Measurements from ENCODE around the gene ASAP3. TPM values are rescaled to one million over a fixed set of nuclear protein-coding genes. Genes with fewer than 3 reads are reported as not detected.

ASAP3 gene
- total and polyA plus RNA-seq, 12 donors = 15.5 to 58.4 (median 30.4) TPM

GRCh38 chr1:23433122-23433521 is 50.9 kb downstream of the ASAP3 start:
- no peak overlapping the region for H3K27ac ChIP-seq
- no peaks in the 10 kb centered on the region for H3K4me1 ChIP-seq
- DNase-seq = no peak
- no peaks in the 10 kb centered on the region for H3K9me3 ChIP-seq
- peaks cover 0 to 100% (median 55%) of the 10 kb centered on the region in 9 donors for H3K36me3 ChIP-seq
- no peak for TF ChIP-seq CTCF (IDR thresholded peaks at IDR 0.05)
- H3K27me3 ChIP-seq = peaks cover 0 to 4% (median 0%) of the 10 kb centered on the region in 7 donors
- H3K4me3 ChIP-seq = no peak overlapping the region
- 96 to 97% methylated on average over 10 of the region's 10 CpGs for WGBS, 2 donors
- intact Hi-C loops (cut with DNase I) = no loop called here
- no peak for ATAC-seq

- no peaks in the 10 kb centered on the region for H3K9me3 ChIP-seq
- peaks cover 0 to 84% (median 55%) of the 10 kb centered on the region in 9 donors for H3K36me3 ChIP-seq
- no peaks in the 10 kb centered on the region for H3K4me1 ChIP-seq
- no peak overlapping the region for H3K27ac ChIP-seq
- intact Hi-C loops (cut with DNase I) = no loop called here
- 91 to 95% methylated on average over 5 of the region's 5 CpGs for WGBS, 2 donors
- peaks cover 0 to 8% (median 0%) of the 10 kb centered on the region in 7 donors for H3K27me3 ChIP-seq
- ATAC-seq (no peak), DNase-seq (no peak)
- H3K4me3 ChIP-seq = no peak overlapping the region
- no peak for TF ChIP-seq CTCF (IDR thresholded peaks at IDR 0.05)
Observed at GRCh38 chr1:23431431-23431830, 52.5 kb downstream of the ASAP3 start.

- no peak overlapping the region for H3K27ac ChIP-seq
- peaks cover 0 to 79% (median 54%) of the 10 kb centered on the region in 9 donors for H3K36me3 ChIP-seq
Observed at GRCh38 chr1:23430803-23431202, 53.2 kb downstream of the ASAP3 start.

GRCh38 chr1:23428136-23428905 is 55.7 kb downstream of the ASAP3 start:
- Histone ChIP-seq H3K9me3 (no peaks in the 10 kb centered on the region), H3K4me3 (no peak overlapping the region), H3K4me1 (peaks cover 2 to 23% (median 18%) of the 10 kb centered on the region in 9 donors), H3K27ac (no peak overlapping the region), H3K27me3 (peaks cover 0 to 37% (median 0%) of the 10 kb centered on the region in 7 donors), H3K36me3 (peaks cover 0 to 55% (median 37%) of the 10 kb centered on the region in 9 donors)
- no peak for TF ChIP-seq CTCF (IDR thresholded peaks at IDR 0.05)
- ATAC-seq (no peak), DNase-seq (no peak)
- WGBS, 2 donors = 87 to 89% methylated on average over 2 of the region's 2 CpGs
- intact Hi-C loops (cut with DNase I) = no loop called here

More at GRCh38 chr1:23430803-23431202, 53.2 kb downstream of the ASAP3 start:
- intact Hi-C loops (cut with DNase I) = no loop called here
- ATAC-seq (no peak), DNase-seq (no peak)
- no peak for TF ChIP-seq CTCF (IDR thresholded peaks at IDR 0.05)
- Histone ChIP-seq H3K4me3 (no peak overlapping the region), H3K4me1 (no peaks in the 10 kb centered on the region), H3K9me3 (no peaks in the 10 kb centered on the region), H3K27me3 (peaks cover 0 to 14% (median 0%) of the 10 kb centered on the region in 7 donors)
- 96 to 97% methylated on average over 12 of the region's 12 CpGs for WGBS, 2 donors

Data from heart right ventricle (tissue), 16 donors.